GM21529 (cell line): ENCODE measurements around the gene MAVS.

Experiments used
- ATAC-seq: cut with Tn5 transposase; IDR thresholded peaks from one replicate; pipeline ENCODE4 v1.9.1; 2021; ENCODE audit not compliant: unreplicated experiment

The MAVS gene

GRCh38 chr20:3847429-3847940 lies 851 bp downstream of the MAVS start:
- ATAC-seq: no peak

- no peak for ATAC-seq
Observed at GRCh38 chr20:3848565-3848964, 1.9 kb downstream of the MAVS start.

GRCh38 chr20:3854462-3854871 lies 7.8 kb downstream of the MAVS start:
- ATAC-seq: no peak

GRCh38 chr20:3857405-3857804 lies 10.8 kb downstream of the MAVS start:
- ATAC-seq: no peak

GRCh38 chr20:3858689-3859088 lies 12.1 kb downstream of the MAVS start:
- ATAC-seq: no peak

- no peak for ATAC-seq
Observed at GRCh38 chr20:3861191-3861590, 14.6 kb downstream of the MAVS start.

- no peak for ATAC-seq
Observed at GRCh38 chr20:3862333-3862732, 15.7 kb downstream of the MAVS start.

GRCh38 chr20:3863317-3863716 lies 16.7 kb downstream of the MAVS start:
- ATAC-seq: no peak

- no peak for ATAC-seq
Observed at GRCh38 chr20:3864518-3864917, 17.9 kb downstream of the MAVS start.

GRCh38 chr20:3865152-3865886 lies 18.7 kb downstream of the MAVS start:
- no peak for ATAC-seq

GRCh38 chr20:3865887-3866407 lies 19.3 kb downstream of the MAVS start:
- no peak for ATAC-seq

GRCh38 chr20:3866464-3866863 lies 19.8 kb downstream of the MAVS start:
- no peak for ATAC-seq

GRCh38 chr20:3867802-3868201 lies 21.2 kb downstream of the MAVS start:
- ATAC-seq: no peak

GRCh38 chr20:3869839-3870634 lies 23.4 kb downstream of the MAVS start:
- no peak for ATAC-seq

- no peak for ATAC-seq
Observed at GRCh38 chr20:3871550-3872265, 25.1 kb downstream of the MAVS start.

- ATAC-seq: no peak
Observed at GRCh38 chr20:3873507-3873906, 26.9 kb downstream of the MAVS start.

GRCh38 chr20:3874194-3874844 lies 27.7 kb downstream of the MAVS start:
- no peak for ATAC-seq

- no peak for ATAC-seq
Observed at GRCh38 chr20:3875378-3875974, 28.8 kb downstream of the MAVS start.

GRCh38 chr20:3876000-3876399 lies 29.4 kb downstream of the MAVS start:
- ATAC-seq: no peak

- ATAC-seq: no peak
Observed at GRCh38 chr20:3876676-3877075, 30.0 kb downstream of the MAVS start.
